Natural killer cell (primary cell): ENCODE data around the gene TENM4. TPM values are rescaled to one million over a fixed set of nuclear protein-coding genes. Genes with fewer than 3 reads are reported as not detected.

Experiments used
- ATAC-seq, 3 donors: fragments of 150-1000 bp in 2 of 3; fragments of 200-7000 bp in 1 of 3; cut with Tn5 transposase; 1 replicate in 1 of 3; 2 replicates in 2 of 3; pipeline ENCODE4 v1.10.0; 2021; ENCODE audit warnings: mild to moderate bottlenecking in 2 of 3, moderate library complexity in 2 of 3
- DNase-seq, 2 donors: peaks; one replicate each; pipeline versions ENCODE4 v3.0.0 to v3.0.0-alpha.2; 2013 to 2021; ENCODE audit warnings: mixed read lengths in 1 of 2
- H3K27ac ChIP-seq: one replicate; pipeline ENCODE4 v1.5.1; 2013; ENCODE audit warnings: mild to moderate bottlenecking, low read length
- H3K27me3 ChIP-seq: one replicate; pipeline ENCODE4 v1.6.1; 2013; ENCODE audit warnings: low read length; ENCODE audit not compliant: control insufficient read depth, insufficient read depth
- H3K36me3 ChIP-seq: one replicate; pipeline ENCODE4 v1.6.1; 2013; ENCODE audit warnings: low read length; ENCODE audit not compliant: control insufficient read depth, insufficient read depth
- H3K4me1 ChIP-seq: one replicate; pipeline ENCODE4 v1.6.1; 2013; ENCODE audit warnings: low read length; ENCODE audit not compliant: control insufficient read depth, insufficient read depth
- H3K4me3 ChIP-seq: one replicate; pipeline ENCODE4 v1.5.1; 2013; ENCODE audit warnings: low read length
- H3K9me3 ChIP-seq: one replicate; pipeline ENCODE4 v1.6.1; 2013; ENCODE audit warnings: low read length; ENCODE audit not compliant: control insufficient read depth, insufficient read depth
- H3K27ac Mint-ChIP-seq, 2 donors: one replicate each; pipeline ENCODE4 v1.8.0; 2022; ENCODE audit warnings: mild to moderate bottlenecking in 2 of 2, mixed read lengths in 2 of 2, moderate library complexity in 1 of 2
- H3K27me3 Mint-ChIP-seq, 2 donors: one replicate each; pipeline ENCODE4 v1.8.0; 2022; ENCODE audit warnings: low read depth in 2 of 2, mixed read lengths in 2 of 2
- H3K36me3 Mint-ChIP-seq: one replicate; pipeline ENCODE4 v1.8.0; 2022; ENCODE audit warnings: mixed read lengths
- H3K4me1 Mint-ChIP-seq, 2 donors: one replicate each; pipeline ENCODE4 v1.8.0; 2022; ENCODE audit warnings: mixed read lengths in 2 of 2
- H3K4me3 Mint-ChIP-seq: one replicate; pipeline ENCODE4 v1.8.0; 2022; ENCODE audit warnings: mild to moderate bottlenecking, moderate library complexity, mixed read lengths
- H3K9me3 Mint-ChIP-seq, 2 donors: one replicate each; pipeline ENCODE4 v1.8.0; 2022; ENCODE audit warnings: mixed read lengths in 2 of 2
- CTCF ChIP-seq: fragments of 200-600 bp; IDR thresholded peaks from one replicate; pipeline ENCODE4 v1.8.0; 2022; ENCODE audit warnings: antibody characterized with exemption
- WGBS: methylation state at CpG from one replicate; pipeline ENCODE4 v1.1.7; 2013; ENCODE audit warnings: missing lambda C conversion rate; ENCODE audit not compliant: insufficient coverage; 5-methylcytosine and 5-hydroxymethylcytosine counted together
- intact Hi-C: fragments of 100-400 bp; cut with micrococcal nuclease; formaldehyde crosslinking; loops from one replicate; pipeline ENCODE4 v1.14.2; 2022
- total RNA-seq, 4 donors: library from RNA; stranded (reverse); fragments of 120-200 nt in 1 of 4; gene quantifications; one replicate each; pipeline versions ENCODE4 v1.2.3 to v1.2.4, GENCODE V29; 2013 to 2022

The TENM4 gene
- total RNA-seq, 3 donors from 2014 or later (not counting 1 experiment from before 2014, with no cell fraction given): 0.63 to 0.75 TPM; not detected in 1

DNA sequence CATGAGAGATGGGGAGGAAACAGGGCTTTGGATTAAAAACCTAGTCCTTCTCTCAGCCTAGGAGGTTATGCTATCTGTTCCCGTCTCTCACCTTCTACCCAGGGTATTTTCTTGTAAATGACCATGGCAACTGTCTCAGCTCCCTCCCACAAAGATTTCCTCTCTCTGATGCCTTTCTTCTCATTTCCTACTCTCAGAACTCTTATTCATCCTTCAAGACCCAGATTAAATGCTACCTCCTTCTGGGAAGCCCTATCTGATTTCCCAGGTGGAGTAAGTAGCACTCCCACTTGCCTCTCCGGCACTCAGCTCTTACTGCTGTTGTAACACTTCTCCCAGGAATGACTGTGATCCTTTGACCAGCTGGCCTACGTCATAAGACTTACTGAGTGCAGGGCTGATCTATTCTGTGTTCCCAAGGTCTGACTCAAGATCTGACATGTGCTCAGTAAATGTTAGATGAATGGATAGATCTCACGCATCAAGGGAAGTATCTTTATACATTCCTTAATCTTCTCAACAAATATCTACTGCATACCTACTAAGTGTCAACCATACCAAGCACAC lies 175.0 kb downstream of the TENM4 start:
- Mint-ChIP-seq H3K36me3 (no peaks in the 10 kb centered on the region), H3K4me3 (no peak overlapping the region), H3K27me3 (peaks cover 0 to 3% of the 10 kb centered on the region in 2 donors), H3K27ac (no peak overlapping the region), H3K9me3 (peaks cover 2 to 4% of the 10 kb centered on the region in 2 donors), H3K4me1 (no peaks in the 10 kb centered on the region)
- Histone ChIP-seq H3K36me3 (no peaks in the 10 kb centered on the region), H3K27me3 (no peaks in the 10 kb centered on the region), H3K27ac (no peak overlapping the region), H3K9me3 (no peaks in the 10 kb centered on the region), H3K4me1 (no peaks in the 10 kb centered on the region), H3K4me3 (no peak overlapping the region)
- intact Hi-C loops: no loop called here
- 83% methylated on average over 4 of the region's 4 CpGs for WGBS
- TF ChIP-seq CTCF: no peak
- DNase-seq: no peak
- ATAC-seq: no peak

GRCh38 chr11:79264284-79264683 lies 176.5 kb downstream of the TENM4 start:
- Histone ChIP-seq H3K4me3 (no peak overlapping the region), H3K9me3 (no peaks in the 10 kb centered on the region), H3K27ac (no peak overlapping the region), H3K27me3 (no peaks in the 10 kb centered on the region), H3K4me1 (no peaks in the 10 kb centered on the region), H3K36me3 (no peaks in the 10 kb centered on the region)
- Mint-ChIP-seq H3K4me3 (no peak overlapping the region), H3K4me1 (no peaks in the 10 kb centered on the region), H3K27ac (no peak overlapping the region), H3K36me3 (no peaks in the 10 kb centered on the region), H3K9me3 (peaks cover 4% of the 10 kb centered on the region in 2 donors), H3K27me3 (no peaks in the 10 kb centered on the region)
- DNase-seq (no peak), ATAC-seq (no peak)
- WGBS: 99% methylated on average over 6 of the region's 6 CpGs
- intact Hi-C loops: no loop called here
- TF ChIP-seq CTCF: no peak

DNA sequence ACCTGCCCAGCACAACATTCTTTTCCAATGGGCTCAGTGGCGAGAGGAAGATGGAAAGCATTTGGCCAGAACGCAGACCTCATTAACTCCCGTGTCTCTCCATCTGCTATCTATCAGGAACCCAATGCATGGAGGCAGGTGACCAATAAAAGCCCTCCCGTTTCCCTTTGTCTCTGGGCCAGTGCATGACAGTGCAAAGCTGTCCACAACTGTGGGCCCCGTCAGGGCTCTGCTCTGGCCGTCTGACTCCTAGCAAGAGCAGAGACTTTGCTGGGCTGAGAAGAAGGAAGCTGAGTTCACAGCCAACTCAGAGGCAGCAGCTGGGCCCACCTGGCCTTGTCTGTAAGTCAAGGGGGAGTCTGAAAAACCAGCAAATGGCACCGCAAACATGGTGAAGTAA lies 177.8 kb downstream of the TENM4 start:
- H3K27me3 ChIP-seq: no peaks in the 10 kb centered on the region
- H3K9me3 ChIP-seq: no peaks in the 10 kb centered on the region
- H3K4me3 Mint-ChIP-seq: no peak overlapping the region
- ATAC-seq: no peak
- H3K4me1 Mint-ChIP-seq: no peaks in the 10 kb centered on the region
- no peak overlapping the region for H3K27ac Mint-ChIP-seq
- H3K4me1 ChIP-seq: no peaks in the 10 kb centered on the region
- intact Hi-C loops: no loop called here
- no peak overlapping the region for H3K27ac ChIP-seq
- H3K9me3 Mint-ChIP-seq: peaks cover 4 to 5% of the 10 kb centered on the region in 2 donors
- H3K36me3 ChIP-seq: no peaks in the 10 kb centered on the region
- 53% methylated on average over 7 of the region's 7 CpGs for WGBS
- no peak overlapping the region for H3K4me3 ChIP-seq
- TF ChIP-seq CTCF: no peak
- H3K36me3 Mint-ChIP-seq: no peaks in the 10 kb centered on the region
- DNase-seq: no peak
- H3K27me3 Mint-ChIP-seq: no peaks in the 10 kb centered on the region

DNA sequence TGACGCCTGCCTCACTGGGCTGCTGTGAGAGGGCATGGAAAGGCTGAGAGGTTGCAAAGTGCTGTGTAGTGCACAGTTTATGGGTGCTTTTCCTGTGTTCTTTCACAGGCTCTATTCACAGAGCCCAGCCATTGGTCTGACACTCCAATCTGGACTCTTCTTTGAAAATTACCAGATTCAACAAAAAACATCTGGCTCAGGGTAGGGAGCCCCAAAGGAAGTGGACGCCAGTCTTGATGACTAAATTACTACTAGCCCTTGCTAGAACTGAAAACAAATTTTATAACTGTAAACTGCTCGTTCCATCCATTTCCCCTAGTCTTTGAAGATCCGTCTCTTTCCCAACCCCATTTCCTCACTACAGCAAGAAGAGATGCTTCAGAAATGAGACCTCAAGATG lies 178.6 kb downstream of the TENM4 start:
- TF ChIP-seq CTCF: no peak
- intact Hi-C loops: no loop called here
- ATAC-seq: no peak
- H3K36me3 ChIP-seq: no peaks in the 10 kb centered on the region
- Mint-ChIP-seq H3K9me3 (peaks cover 4 to 5% of the 10 kb centered on the region in 2 donors), H3K4me1 (no peaks in the 10 kb centered on the region), H3K27ac (no peak overlapping the region), H3K4me3 (no peak overlapping the region), H3K27me3 (no peaks in the 10 kb centered on the region), H3K36me3 (no peaks in the 10 kb centered on the region)
- no peak overlapping the region for H3K27ac ChIP-seq
- WGBS: 58% methylated on average over 4 of the region's 4 CpGs
- DNase-seq: no peak
- no peaks in the 10 kb centered on the region for H3K4me1 ChIP-seq
- no peaks in the 10 kb centered on the region for H3K9me3 ChIP-seq
- no peaks in the 10 kb centered on the region for H3K27me3 ChIP-seq
- H3K4me3 ChIP-seq: no peak overlapping the region
